ENCODE measurements around the gene CDR2. TPM values are rescaled to one million over a fixed set of nuclear protein-coding genes. Genes with fewer than 3 reads are reported as not detected.
"Not testable (repeated sequence)": the region's sequence is repeated elsewhere in the genome, so short reads cannot be mapped to it uniquely, and the experiment has no call there.

Gene CDR2
- polyA plus RNA-seq, 6 donors from 2014 or later = 3.8 to 6.6 (median 5.0) TPM

GRCh38 chr16:22313876-22314470 is 60.4 kb downstream of the CDR2 start:
- ATAC-seq (ENCODE audit: low read depth in 2 of 2) (no peak), DNase-seq (no peak)
- Mint-ChIP-seq H3K27ac (peak overlapping the region in 1 of 6 donors; percentile 32), H3K4me3 (no peak overlapping the region), H3K36me3 (peaks cover 6 to 21% of the 10 kb centered on the region in 2 donors), H3K27me3 (no peaks in the 10 kb centered on the region), H3K9me3 (no peaks in the 10 kb centered on the region), H3K4me1 (peaks cover 0 to 5% (median 0%) of the 10 kb centered on the region in 3 donors)

- Mint-ChIP-seq H3K36me3 (peaks cover 6 to 25% of the 10 kb centered on the region in 2 donors), H3K4me3 (no peak overlapping the region), H3K27me3 (no peaks in the 10 kb centered on the region), H3K9me3 (no peaks in the 10 kb centered on the region), H3K27ac (peak overlapping the region in 1 of 6 donors; percentile 71), H3K4me1 (peaks cover 0 to 7% (median 0%) of the 10 kb centered on the region in 3 donors)
- no peak for ATAC-seq (ENCODE audit: low read depth in 2 of 2)
- DNase-seq = no peak
Measured at GRCh38 chr16:22312897-22313781, 61.3 kb downstream of the CDR2 start.

GRCh38 chr16:22311520-22311919 is 62.9 kb downstream of the CDR2 start:
- Mint-ChIP-seq H3K4me1 (peaks cover 0 to 9% (median 0%) of the 10 kb centered on the region in 3 donors), H3K27me3 (no peaks in the 10 kb centered on the region), H3K36me3 (peaks cover 6 to 25% of the 10 kb centered on the region in 2 donors), H3K9me3 (no peaks in the 10 kb centered on the region), H3K4me3 (no peak overlapping the region), H3K27ac (peak overlapping the region in 3 of 6 donors; percentile 17 to 78 (median 42))
- DNase-seq (no peak), ATAC-seq (ENCODE audit: low read depth in 2 of 2) (no peak)

- ATAC-seq (ENCODE audit: low read depth in 2 of 2) (no peak), DNase-seq (no peak)
- Mint-ChIP-seq H3K9me3 (no peaks in the 10 kb centered on the region), H3K27ac (no peak overlapping the region), H3K27me3 (no peaks in the 10 kb centered on the region), H3K4me3 (no peak overlapping the region), H3K36me3 (peaks cover 0 to 32% of the 10 kb centered on the region in 2 donors), H3K4me1 (peaks cover 4 to 14% (median 10%) of the 10 kb centered on the region in 3 donors)
Measured at GRCh38 chr16:22308824-22309520, 65.4 kb downstream of the CDR2 start.

GRCh38 chr16:22307838-22308237 is 66.6 kb downstream of the CDR2 start:
- peak overlapping the region in 1 of 6 donors; percentile 91 for H3K27ac Mint-ChIP-seq

GRCh38 chr16:22306788-22307187 is 67.6 kb downstream of the CDR2 start:
- ATAC-seq (ENCODE audit: low read depth in 2 of 2) (no peak), DNase-seq (no peak)
- Mint-ChIP-seq H3K4me1 (peaks cover 14 to 27% (median 19%) of the 10 kb centered on the region in 3 donors), H3K36me3 (peaks cover 7 to 30% of the 10 kb centered on the region in 2 donors), H3K4me3 (peak overlapping the region in 1 of 8 donors; percentile 9), H3K9me3 (no peaks in the 10 kb centered on the region), H3K27me3 (no peaks in the 10 kb centered on the region), H3K27ac (peak overlapping the region in 1 of 6 donors; percentile 53)

More at GRCh38 chr16:22307838-22308237, 66.6 kb downstream of the CDR2 start:
- Mint-ChIP-seq H3K36me3 (peaks cover 0 to 36% of the 10 kb centered on the region in 2 donors), H3K4me1 (peaks cover 4 to 16% (median 15%) of the 10 kb centered on the region in 3 donors), H3K27me3 (no peaks in the 10 kb centered on the region), H3K4me3 (no peak overlapping the region), H3K9me3 (no peaks in the 10 kb centered on the region)
- ATAC-seq (ENCODE audit: low read depth in 2 of 2) (no peak), DNase-seq (no peak)

GRCh38 chr16:22304411-22304810 is 70.0 kb downstream of the CDR2 start:
- no peak overlapping the region for H3K27ac Mint-ChIP-seq

GRCh38 chr16:22302776-22303363 is 71.5 kb downstream of the CDR2 start:
- peaks cover 7 to 21% of the 10 kb centered on the region in 2 donors for H3K36me3 Mint-ChIP-seq
- H3K4me3 Mint-ChIP-seq = peak overlapping the region in 1 of 8 donors; percentile 51
- ATAC-seq (ENCODE audit: low read depth in 2 of 2) = no peak
- no peak for DNase-seq
- H3K4me1 Mint-ChIP-seq = peaks cover 43 to 61% (median 48%) of the 10 kb centered on the region in 3 donors
- peaks cover 0 to 5% (median 0%) of the 10 kb centered on the region in 3 donors for H3K27me3 Mint-ChIP-seq
- H3K9me3 Mint-ChIP-seq = no peaks in the 10 kb centered on the region
- H3K27ac Mint-ChIP-seq = peak overlapping the region in 5 of 6 donors; percentile 29 to 90 (median 67)

More at GRCh38 chr16:22304411-22304810, 70.0 kb downstream of the CDR2 start:
- Mint-ChIP-seq H3K36me3 (peaks cover 7 to 27% of the 10 kb centered on the region in 2 donors), H3K4me3 (peak overlapping the region in 1 of 8 donors; percentile 39), H3K9me3 (no peaks in the 10 kb centered on the region), H3K4me1 (peaks cover 33 to 46% (median 33%) of the 10 kb centered on the region in 3 donors), H3K27me3 (no peaks in the 10 kb centered on the region)
- no peak for DNase-seq
- no peak for ATAC-seq (ENCODE audit: low read depth in 2 of 2)

- not testable (repeated sequence) for H3K4me3 Mint-ChIP-seq; H3K9me3 Mint-ChIP-seq; DNase-seq; ATAC-seq (ENCODE audit: low read depth in 2 of 2)
- peak overlapping the region in 3 of 6 donors; percentile 28 to 100 (median 83) for H3K27ac Mint-ChIP-seq
- H3K4me1 Mint-ChIP-seq = peaks cover 49 to 73% (median 54%) of the 10 kb centered on the region in 3 donors
- H3K27me3 Mint-ChIP-seq = peaks cover 0 to 11% (median 0%) of the 10 kb centered on the region in 3 donors
- peaks cover 7 to 16% of the 10 kb centered on the region in 2 donors for H3K36me3 Mint-ChIP-seq
Measured at GRCh38 chr16:22301423-22301822, 73.0 kb downstream of the CDR2 start.

- DNase-seq (peak; percentile 19), ATAC-seq (ENCODE audit: low read depth in 2 of 2) (no peak)
- peaks cover 0 to 4% (median 0%) of the 10 kb centered on the region in 7 donors for H3K9me3 Mint-ChIP-seq
- peaks cover 7 to 16% of the 10 kb centered on the region in 2 donors for H3K36me3 Mint-ChIP-seq
- peak overlapping the region in 4 of 8 donors; percentile 6 to 86 (median 8) for H3K4me3 Mint-ChIP-seq
- H3K27ac Mint-ChIP-seq = peak overlapping the region in 4 of 6 donors; percentile 17 to 100 (median 40)
- peaks cover 52 to 78% (median 59%) of the 10 kb centered on the region in 3 donors for H3K4me1 Mint-ChIP-seq
- H3K27me3 Mint-ChIP-seq = peaks cover 0 to 11% (median 0%) of the 10 kb centered on the region in 3 donors
Measured at GRCh38 chr16:22300427-22301071, 73.9 kb downstream of the CDR2 start.

GRCh38 chr16:22299036-22299435 is 75.4 kb downstream of the CDR2 start:
- DNase-seq (no peak), ATAC-seq (ENCODE audit: low read depth in 2 of 2) (no peak)
- peaks cover 0 to 11% (median 0%) of the 10 kb centered on the region in 3 donors for H3K27me3 Mint-ChIP-seq
- H3K4me3 Mint-ChIP-seq = peak overlapping the region in 7 of 8 donors; percentile 10 to 95 (median 41)
- peaks cover 48 to 68% (median 54%) of the 10 kb centered on the region in 3 donors for H3K4me1 Mint-ChIP-seq
- peaks cover 0 to 4% (median 0%) of the 10 kb centered on the region in 7 donors for H3K9me3 Mint-ChIP-seq
- peak overlapping the region; percentile 95 to 100 (median 99) for H3K27ac Mint-ChIP-seq
- peaks cover 7 to 10% of the 10 kb centered on the region in 2 donors for H3K36me3 Mint-ChIP-seq

Measured in naive B cell (primary cell).